OCI-LY3 (cell line): ENCODE measurements around the gene FRMPD1.

Source experiments
- H2AFZ ChIP-seq: fragments of 200-600, 300-600 bp; shearing (Covaris generic); 2 replicates; pipeline ENCODE4 v1.6.0; 2014; ENCODE audit warnings: antibody characterized with exemption, low read depth, low read length
- H3K27ac ChIP-seq: fragments of 200-600, 300-600 bp; sonication (generic); 2 replicates; pipeline ENCODE4 v1.5.1; 2014; ENCODE audit warnings: mild to moderate bottlenecking, low read length, moderate library complexity, mixed read lengths
- H3K27me3 ChIP-seq: fragments of 200-600, 300-600 bp; sonication (generic); 2 replicates; pipeline ENCODE4 v1.6.1; 2014; ENCODE audit warnings: low read depth, low read length, mixed read lengths
- H3K36me3 ChIP-seq: fragments of 200-600, 300-600 bp; sonication (generic); replicated peaks from 2 replicates; pipeline ENCODE3; 2014; ENCODE audit warnings: low read depth, low read length, mixed read lengths
- H3K4me1 ChIP-seq: fragments of 300-600, 200-600 bp; sonication (generic); 2 replicates; pipeline ENCODE4 v1.6.1; 2014; ENCODE audit warnings: low read length, mixed read lengths
- H3K4me2 ChIP-seq: fragments of 200-600, 300-600 bp; sonication (generic); 2 replicates; pipeline ENCODE4 v1.6.1; 2014; ENCODE audit warnings: low read length, mixed read lengths
- H3K4me3 ChIP-seq: fragments of 300-600, 200-600 bp; sonication (generic); 2 replicates; pipeline ENCODE4 v1.5.1; 2014; ENCODE audit warnings: antibody characterized with exemption, mild to moderate bottlenecking, low read length, moderate library complexity
- H3K79me2 ChIP-seq: fragments of 300-600, 200-600 bp; shearing (Covaris generic); 2 replicates; pipeline ENCODE4 v1.6.1; 2014; ENCODE audit warnings: mild to moderate bottlenecking, low read length, mixed read lengths
- H3K9ac ChIP-seq: fragments of 300-600, 200-600 bp; shearing (Covaris generic); 2 replicates; pipeline ENCODE4 v1.6.0; 2014; ENCODE audit warnings: mild to moderate bottlenecking, low read length, moderate library complexity
- H3K9me3 ChIP-seq: fragments of 200-600, 300-600 bp; shearing (Covaris generic); 2 replicates; pipeline ENCODE4 v1.6.1; 2014; ENCODE audit warnings: low read length, mixed read lengths; ENCODE audit not compliant: insufficient read depth
- H4K20me1 ChIP-seq: fragments of 200-600, 300-600 bp; sonication (generic); 2 replicates; pipeline ENCODE4 v1.6.1; 2016; ENCODE audit warnings: low read length, mixed read lengths; ENCODE audit not compliant: insufficient read depth
- CTCF ChIP-seq: fragments of 200-600, 300-600 bp; sonication (generic); IDR thresholded peaks from 2 replicates; pipeline ENCODE4 v1.5.1; 2014; ENCODE audit warnings: antibody characterized with exemption, low read length, low read depth
- EZH2phosphoT487 ChIP-seq: fragments of 200-600 bp; shearing (Covaris generic); IDR thresholded peaks from 2 replicates; pipeline ENCODE4 v1.6.1; 2018; ENCODE audit warnings: antibody characterized with exemption, mixed run types, low read depth

FRMPD1 gene

GRCh38 chr9:37656936-37657335 lies 6.2 kb downstream of the FRMPD1 start:
- Histone ChIP-seq H4K20me1 (no peaks in the 10 kb centered on the region), H2AFZ (no peak overlapping the region), H3K4me3 (no peak overlapping the region), H3K4me2 (no peak overlapping the region), H3K9ac (no peak overlapping the region), H3K9me3 (no peaks in the 10 kb centered on the region), H3K4me1 (no peaks in the 10 kb centered on the region), H3K79me2 (no peaks in the 10 kb centered on the region), H3K36me3 (no peaks in the 10 kb centered on the region), H3K27me3 (peaks cover 33% of the 10 kb centered on the region), H3K27ac (no peak overlapping the region)
- TF ChIP-seq EZH2phosphoT487 (no peak), CTCF (no peak)

- Histone ChIP-seq H2AFZ (no peak overlapping the region), H3K4me3 (no peak overlapping the region), H3K36me3 (no peaks in the 10 kb centered on the region), H3K9ac (no peak overlapping the region), H3K27ac (no peak overlapping the region), H3K4me2 (no peak overlapping the region), H3K27me3 (peaks cover 36% of the 10 kb centered on the region), H3K79me2 (no peaks in the 10 kb centered on the region), H4K20me1 (no peaks in the 10 kb centered on the region), H3K4me1 (peaks cover 6% of the 10 kb centered on the region), H3K9me3 (no peaks in the 10 kb centered on the region)
- TF ChIP-seq CTCF (no peak), EZH2phosphoT487 (no peak)
Measured at GRCh38 chr9:37660691-37661090, 9.9 kb downstream of the FRMPD1 start.

GRCh38 chr9:37663926-37664325 lies 13.2 kb downstream of the FRMPD1 start:
- Histone ChIP-seq H3K79me2 (no peaks in the 10 kb centered on the region), H3K27ac (no peak overlapping the region), H4K20me1 (no peaks in the 10 kb centered on the region), H3K9me3 (no peaks in the 10 kb centered on the region), H3K4me2 (no peak overlapping the region), H3K9ac (no peak overlapping the region), H3K4me3 (no peak overlapping the region), H3K4me1 (peaks cover 6% of the 10 kb centered on the region), H3K36me3 (no peaks in the 10 kb centered on the region), H2AFZ (no peak overlapping the region), H3K27me3 (peaks cover 40% of the 10 kb centered on the region)
- TF ChIP-seq CTCF, result no peak
- TF ChIP-seq EZH2phosphoT487, result no peak

DNA sequence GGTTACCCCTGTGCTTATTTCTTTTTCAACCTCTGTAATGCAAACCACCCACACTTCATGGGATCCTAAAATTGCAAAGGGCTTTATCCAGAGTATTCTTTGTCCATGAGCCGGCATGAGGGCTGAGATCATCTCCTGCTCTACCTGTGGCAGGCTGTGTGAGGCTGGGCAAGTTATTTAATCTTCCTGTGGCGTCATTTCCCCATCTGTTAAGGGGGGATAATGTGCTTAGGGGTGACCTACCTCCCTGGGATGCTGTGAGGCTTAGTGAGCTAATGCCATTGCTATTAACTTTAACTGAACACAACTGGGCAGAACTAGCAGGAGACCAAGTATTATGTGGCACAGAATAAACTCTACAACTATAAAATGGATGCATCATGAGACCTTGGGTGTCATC lies 17.0 kb downstream of the FRMPD1 start:
- H3K4me1 ChIP-seq, result peaks cover 6% of the 10 kb centered on the region
- no peak overlapping the region for H3K9ac ChIP-seq
- no peaks in the 10 kb centered on the region for H4K20me1 ChIP-seq
- H3K27ac ChIP-seq, result no peak overlapping the region
- no peak overlapping the region for H3K4me3 ChIP-seq
- peaks cover 49% of the 10 kb centered on the region for H3K27me3 ChIP-seq
- no peaks in the 10 kb centered on the region for H3K9me3 ChIP-seq
- TF ChIP-seq EZH2phosphoT487, result no peak
- TF ChIP-seq CTCF, result no peak
- no peak overlapping the region for H3K4me2 ChIP-seq
- H2AFZ ChIP-seq, result no peak overlapping the region
- H3K36me3 ChIP-seq, result no peaks in the 10 kb centered on the region
- no peaks in the 10 kb centered on the region for H3K79me2 ChIP-seq
